DMS53 (cell line): ENCODE results near the gene TJP3.
"Not testable (repeated sequence)": the region's sequence is repeated elsewhere in the genome, so short reads cannot be mapped to it uniquely, and the experiment has no call there.

Source experiments
- DNase-seq: peaks from one replicate; lab custom pipeline; 2025; lab: John Stamatoyannopoulos, UW

Gene TJP3

GRCh38 chr19:3708207-3708931 lies at the start of gene TJP3:
TSS of gene TJP3 (plus strand) at chr19:3708384. CDS start at chr19:3728433, 20,049 bp downstream.
- peak; percentile 70 for DNase-seq

DNA sequence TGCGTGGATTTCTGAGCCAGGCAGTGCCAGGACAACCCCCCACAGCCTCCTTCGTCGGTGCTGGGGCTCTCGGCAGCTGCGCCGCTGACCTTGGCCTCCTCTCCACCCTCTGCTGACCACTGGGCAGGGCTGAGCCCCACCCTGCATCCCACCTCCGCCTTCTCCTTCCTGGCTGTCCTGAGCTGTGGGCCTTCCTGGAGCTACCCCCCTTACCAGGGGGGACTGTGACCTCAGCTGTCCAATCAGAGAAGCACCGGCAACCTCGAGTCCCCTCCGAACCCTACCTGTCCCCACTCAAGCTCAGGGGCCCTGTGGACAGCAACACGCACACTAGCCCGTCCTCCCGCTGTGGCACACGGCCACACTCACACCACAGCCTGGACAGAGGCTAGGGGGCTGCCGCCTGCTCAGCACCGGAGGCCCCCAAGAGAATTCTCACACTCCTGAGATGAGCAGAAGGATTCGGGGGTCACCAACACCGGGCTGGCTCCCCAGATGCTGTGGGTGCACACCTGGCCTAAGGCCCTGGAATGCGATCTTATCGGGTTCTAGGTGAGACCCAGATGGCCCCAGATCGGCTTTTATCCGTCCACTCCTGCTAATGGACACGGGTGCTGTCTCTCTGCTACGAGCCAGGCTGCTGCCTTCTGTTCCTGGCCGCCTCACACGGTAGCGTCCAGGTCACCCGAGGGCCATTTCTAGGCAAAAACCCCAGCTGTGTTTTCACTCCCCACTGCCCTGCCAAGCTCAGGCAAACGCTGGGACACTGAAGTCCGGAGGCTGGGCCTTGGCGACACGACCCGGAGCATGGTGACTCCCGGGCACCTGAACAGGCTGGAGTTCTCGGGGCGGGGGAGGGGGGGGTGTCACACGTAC lies 49.1 kb upstream of the TJP3 start:
- no peak for DNase-seq

- no peak for DNase-seq
These were observed 48.5 kb upstream of the TJP3 start for GRCh38 chr19:3659746-3660112.

GRCh38 chr19:3660493-3661219 lies 47.5 kb upstream of the TJP3 start:
- no peak for DNase-seq

DNA sequence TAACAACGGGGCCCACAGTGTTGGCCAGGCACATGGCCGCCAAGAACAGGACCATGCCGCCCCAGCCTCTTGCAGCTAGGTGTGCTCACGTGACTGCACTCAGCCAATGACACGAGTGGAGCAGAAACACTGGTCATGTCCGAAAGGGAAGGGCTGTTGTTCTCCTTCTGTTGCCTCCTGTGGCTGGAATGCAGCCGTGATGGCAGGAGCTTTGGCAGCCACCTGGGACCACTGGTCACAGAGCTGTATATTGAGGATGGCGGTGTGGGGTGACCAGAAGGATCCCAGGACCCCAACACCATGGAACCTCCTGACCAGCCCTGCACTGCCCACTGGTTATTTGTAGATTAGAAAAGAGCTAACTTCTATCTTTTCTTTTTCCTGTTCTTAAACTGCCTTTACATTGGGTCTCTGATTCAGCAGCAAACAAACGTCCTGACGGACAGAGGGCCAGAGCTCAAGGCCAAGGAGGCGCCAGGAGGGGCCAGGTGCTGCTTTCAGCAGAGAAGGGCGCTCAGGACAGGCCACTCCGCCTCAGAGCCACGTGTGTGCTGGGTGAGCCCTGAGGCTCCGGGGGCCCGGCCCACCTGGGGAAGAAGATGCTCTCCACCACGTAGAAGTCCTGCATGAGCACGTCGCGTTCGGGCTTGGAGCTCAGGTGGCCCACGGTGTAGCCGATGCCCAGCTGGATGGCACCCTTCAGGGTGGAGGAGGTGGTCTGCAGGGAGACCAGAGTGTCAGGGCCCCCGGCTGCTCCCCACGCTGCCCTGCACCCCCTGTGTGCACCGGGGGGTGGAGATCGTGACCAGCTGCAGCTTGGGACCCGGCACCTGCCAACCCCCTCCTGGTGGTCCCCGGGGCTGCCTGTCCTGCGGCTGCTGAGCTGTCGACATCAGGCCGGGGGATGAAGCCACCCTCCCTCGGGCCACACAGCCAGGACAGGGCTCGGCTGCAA lies 46.6 kb upstream of the TJP3 start:
- no peak for DNase-seq

DNA sequence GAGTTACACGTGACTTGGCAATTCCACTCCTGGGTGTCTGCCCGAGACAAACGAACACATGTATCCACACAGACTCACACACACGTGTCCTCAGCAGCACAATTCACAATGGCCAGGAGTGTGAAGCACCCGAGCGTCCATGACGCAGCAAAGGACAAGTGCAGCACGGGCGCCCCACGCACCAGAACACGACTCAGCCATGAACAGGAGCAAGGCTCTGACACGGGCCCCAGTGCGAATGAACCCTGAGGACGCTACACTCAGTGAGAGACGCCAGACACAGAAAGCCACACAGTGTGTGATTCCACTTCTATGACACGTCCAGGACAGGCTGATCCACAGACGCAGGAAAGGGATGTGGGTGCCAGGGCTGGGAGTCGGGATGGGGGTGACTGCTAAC lies 44.3 kb upstream of the TJP3 start:
- DNase-seq: no peak

DNA sequence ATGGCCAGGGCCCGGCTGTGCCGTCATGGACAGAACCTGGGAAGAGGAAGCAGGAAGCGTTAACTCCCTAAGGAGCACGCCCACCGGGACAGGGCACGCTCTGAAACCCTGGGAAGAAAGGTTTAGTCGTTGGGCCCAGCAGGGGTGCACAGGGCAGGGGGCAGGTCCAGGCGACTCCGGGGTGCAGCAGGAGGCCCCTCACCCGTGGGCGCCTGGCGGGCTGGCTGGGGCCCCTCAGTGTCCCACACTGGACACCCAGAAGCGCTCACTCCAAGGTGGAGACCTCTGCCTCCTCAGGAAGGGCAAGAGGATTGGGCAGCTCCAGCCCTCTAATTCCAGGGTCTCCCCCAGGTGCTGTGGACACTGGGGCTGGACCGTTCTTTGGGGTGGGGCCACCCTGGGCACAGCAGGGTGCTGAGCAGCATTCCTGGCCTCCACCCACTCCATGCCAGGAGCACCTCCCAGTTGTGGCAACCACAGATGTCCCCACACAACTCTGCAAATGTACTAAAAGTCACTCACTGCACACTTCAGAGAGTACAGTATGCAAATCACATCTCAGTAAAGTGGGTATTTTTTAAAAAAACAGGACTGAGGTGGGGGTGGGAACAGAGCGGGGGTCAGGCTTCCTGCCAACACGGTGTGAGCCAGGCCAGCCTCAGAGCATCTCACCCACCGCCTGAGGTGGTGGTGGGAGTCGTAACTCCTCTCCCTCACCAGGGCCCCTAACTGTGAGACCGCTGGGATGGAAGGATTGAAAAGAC lies 43.1 kb upstream of the TJP3 start:
- DNase-seq: no peak

DNA sequence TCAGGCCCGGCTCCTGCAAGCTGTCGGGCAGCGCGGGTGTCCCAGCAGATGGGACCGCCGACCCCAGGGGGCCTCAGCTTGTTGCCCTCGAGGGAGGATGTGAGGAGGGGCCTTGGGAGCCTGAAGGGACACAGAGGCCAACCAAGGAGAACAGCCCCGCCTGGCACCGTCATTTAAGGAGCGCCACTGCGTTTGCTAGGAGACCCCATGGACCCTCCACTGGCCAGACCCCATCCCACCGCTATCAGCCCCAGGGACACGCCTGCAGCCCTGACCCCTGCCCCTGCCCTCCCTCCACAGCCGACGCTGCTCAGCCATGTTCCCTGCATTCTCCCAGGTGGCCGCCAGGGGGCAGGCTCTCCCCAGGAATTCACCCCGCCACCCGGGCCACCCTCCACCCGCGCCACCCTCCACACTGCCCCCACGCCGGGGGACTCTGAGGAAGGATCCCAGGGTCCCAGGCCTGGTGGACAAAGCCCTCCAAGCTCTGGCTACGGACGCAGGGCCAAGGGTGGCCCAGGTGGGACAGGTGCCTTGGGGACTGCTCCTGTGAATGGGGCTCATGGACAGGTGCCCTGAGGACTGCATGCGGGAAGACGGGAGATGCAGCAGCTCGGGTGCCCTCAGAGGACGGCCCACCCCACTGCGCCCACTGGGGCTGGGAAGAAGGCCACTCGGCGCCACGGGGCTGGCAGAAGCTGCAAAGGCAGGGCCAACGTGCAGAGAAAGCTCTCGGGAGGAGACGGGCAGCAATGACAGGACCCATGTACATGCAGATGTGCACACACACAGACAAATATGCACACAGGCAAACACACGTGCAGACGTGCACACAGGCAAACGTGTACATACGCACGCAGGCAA lies 42.3 kb upstream of the TJP3 start:
- peak; percentile 42 for DNase-seq

- DNase-seq: not testable (repeated sequence)
These were observed 41.7 kb upstream of the TJP3 start for GRCh38 chr19:3666545-3666856.

GRCh38 chr19:3667037-3667638 lies 41.0 kb upstream of the TJP3 start:
- DNase-seq: no peak

DNA sequence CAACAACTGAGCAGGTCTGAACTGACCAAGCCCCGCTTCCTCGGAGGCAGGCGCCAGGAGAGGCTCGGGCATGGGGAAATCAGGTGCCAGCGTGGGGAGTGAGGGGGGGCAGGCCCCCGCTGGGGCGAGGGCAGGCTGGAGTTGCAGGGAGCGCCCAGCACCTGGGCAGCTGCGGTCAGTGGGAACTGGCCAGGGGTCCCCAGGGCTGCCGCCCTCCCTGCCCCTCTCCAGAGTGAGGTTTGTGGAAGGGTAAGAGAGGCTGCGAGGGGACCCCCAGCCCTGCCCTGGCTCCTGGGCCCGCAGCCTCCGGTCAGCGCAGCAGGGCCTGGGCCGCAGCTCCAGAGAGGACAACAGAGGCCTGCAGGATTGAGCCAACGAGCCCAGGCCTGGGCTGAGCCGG lies 40.4 kb upstream of the TJP3 start:
- DNase-seq: no peak

- DNase-seq: no peak
These were observed 39.7 kb upstream of the TJP3 start for GRCh38 chr19:3668331-3669081.

GRCh38 chr19:3669082-3669946 lies 38.9 kb upstream of the TJP3 start:
- no peak for DNase-seq

- no peak for DNase-seq
These were observed 38.0 kb upstream of the TJP3 start for GRCh38 chr19:3669947-3670795.

- DNase-seq: no peak
These were observed 37.1 kb upstream of the TJP3 start for GRCh38 chr19:3670796-3671679.
